Measurements from ENCODE around the gene YWHAH.

Gene YWHAH

GRCh38 chr22:31945443-31945855, 1.1 kb downstream of the YWHAH start:
- TF ChIP-seq CTCF (conservative IDR thresholded peaks at IDR 0.05; ENCODE audit: low read depth, low read length), result no peak
- no peak for DNase-seq (ENCODE audit: low read depth)
- peak overlapping the region; percentile 82 for H3K4me3 ChIP-seq (ENCODE audit: low read depth, low read length)

- DNase-seq (ENCODE audit: low read depth), result peak; percentile 42
- TF ChIP-seq CTCF (conservative IDR thresholded peaks at IDR 0.05; ENCODE audit: low read depth, low read length), result no peak
- H3K4me3 ChIP-seq (ENCODE audit: low read depth, low read length), result peak overlapping the region; percentile 82
These were observed 1.8 kb downstream of the YWHAH start for GRCh38 chr22:31945971-31946680.

- TF ChIP-seq CTCF (conservative IDR thresholded peaks at IDR 0.05; ENCODE audit: low read depth, low read length), result peak; percentile 71
- peak; percentile 62 for DNase-seq (ENCODE audit: low read depth)
- peak overlapping the region; percentile 22 for H3K4me3 ChIP-seq (ENCODE audit: low read depth, low read length)
These were observed 3.0 kb downstream of the YWHAH start for GRCh38 chr22:31947296-31947695.

GRCh38 chr22:31948002-31948401, 3.7 kb downstream of the YWHAH start:
- no peak for DNase-seq (ENCODE audit: low read depth)
- TF ChIP-seq CTCF (conservative IDR thresholded peaks at IDR 0.05; ENCODE audit: low read depth, low read length), result no peak
- no peak overlapping the region for H3K4me3 ChIP-seq (ENCODE audit: low read depth, low read length)

GRCh38 chr22:31950226-31950625, 5.9 kb downstream of the YWHAH start:
- TF ChIP-seq CTCF (conservative IDR thresholded peaks at IDR 0.05; ENCODE audit: low read depth, low read length), result no peak
- H3K4me3 ChIP-seq (ENCODE audit: low read depth, low read length), result no peak overlapping the region
- no peak for DNase-seq (ENCODE audit: low read depth)

- H3K4me3 ChIP-seq (ENCODE audit: low read depth, low read length), result no peak overlapping the region
- no peak for DNase-seq (ENCODE audit: low read depth)
- no peak for TF ChIP-seq CTCF (conservative IDR thresholded peaks at IDR 0.05; ENCODE audit: low read depth, low read length)
These were observed 7.1 kb downstream of the YWHAH start for GRCh38 chr22:31951194-31952093.

All from choroid plexus epithelial cell (primary cell).